Nucleus accumbens (tissue), 56 donors: ENCODE data around the gene MNAT1.
"Not testable (repeated sequence)": the region's sequence is repeated elsewhere in the genome, so short reads cannot be mapped to it uniquely, and the experiment has no call there.

Experiments
- DNase-seq, 56 donors: peaks; one replicate each; lab custom pipeline; 2025; lab: John Stamatoyannopoulos, UW

The MNAT1 gene

DNA sequence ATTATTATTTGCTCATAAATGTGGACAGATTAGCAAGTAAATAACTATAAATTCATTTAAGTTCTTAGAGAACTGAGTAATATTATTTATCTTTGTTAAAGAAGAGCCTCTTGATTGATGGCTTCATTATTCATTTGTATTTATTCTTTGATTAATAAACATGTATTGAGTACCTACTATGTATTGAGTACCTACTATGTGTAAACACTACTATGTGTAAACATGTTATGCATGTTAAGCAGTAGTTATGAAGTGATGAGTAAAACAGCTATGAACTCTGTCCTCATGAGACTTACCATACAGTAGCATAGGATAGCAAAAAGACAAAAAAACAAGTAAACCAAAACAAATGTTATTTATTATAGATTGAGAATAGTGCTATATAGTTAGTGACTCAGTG is 61.9 kb downstream of the MNAT1 start:
- DNase-seq, result no peak

DNA sequence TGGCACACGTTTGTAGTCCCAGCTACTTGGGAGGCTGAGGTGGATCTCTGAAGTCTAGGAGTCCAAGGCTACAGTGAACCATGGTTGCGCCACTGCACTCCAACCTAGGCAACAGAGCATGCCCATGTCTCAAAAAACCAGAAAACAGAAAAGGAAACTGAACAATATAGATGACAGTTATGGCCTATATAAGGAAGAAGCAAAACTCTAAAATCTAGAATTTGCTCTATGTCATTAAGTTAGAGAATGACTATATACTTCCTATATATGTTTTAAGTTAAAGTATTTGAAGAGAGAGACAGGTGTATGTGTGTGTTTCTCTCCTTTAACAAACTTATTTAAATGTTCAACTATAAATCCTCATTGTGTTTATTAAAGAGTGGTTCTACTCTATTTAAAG is 65.8 kb downstream of the MNAT1 start:
- DNase-seq, result no peak

DNA sequence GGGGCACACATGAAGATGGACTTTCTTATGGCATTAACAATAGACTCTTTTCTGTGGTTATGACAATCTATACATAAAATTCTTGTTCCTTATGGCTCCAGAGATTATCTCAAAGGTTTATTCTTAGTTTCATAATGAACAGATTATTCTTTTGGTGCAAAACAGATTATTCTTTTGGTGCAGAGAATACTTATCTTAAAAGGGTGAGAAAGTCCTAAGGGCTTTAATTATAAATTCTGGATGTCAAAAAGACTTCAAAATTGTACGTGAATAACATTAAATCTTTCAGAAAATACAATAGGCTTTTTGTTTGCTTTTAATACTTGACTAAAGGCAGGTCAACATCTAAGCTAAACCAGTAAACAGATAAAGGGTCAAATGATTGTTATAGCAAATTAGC is 69.3 kb downstream of the MNAT1 start:
- DNase-seq, result no peak

DNA sequence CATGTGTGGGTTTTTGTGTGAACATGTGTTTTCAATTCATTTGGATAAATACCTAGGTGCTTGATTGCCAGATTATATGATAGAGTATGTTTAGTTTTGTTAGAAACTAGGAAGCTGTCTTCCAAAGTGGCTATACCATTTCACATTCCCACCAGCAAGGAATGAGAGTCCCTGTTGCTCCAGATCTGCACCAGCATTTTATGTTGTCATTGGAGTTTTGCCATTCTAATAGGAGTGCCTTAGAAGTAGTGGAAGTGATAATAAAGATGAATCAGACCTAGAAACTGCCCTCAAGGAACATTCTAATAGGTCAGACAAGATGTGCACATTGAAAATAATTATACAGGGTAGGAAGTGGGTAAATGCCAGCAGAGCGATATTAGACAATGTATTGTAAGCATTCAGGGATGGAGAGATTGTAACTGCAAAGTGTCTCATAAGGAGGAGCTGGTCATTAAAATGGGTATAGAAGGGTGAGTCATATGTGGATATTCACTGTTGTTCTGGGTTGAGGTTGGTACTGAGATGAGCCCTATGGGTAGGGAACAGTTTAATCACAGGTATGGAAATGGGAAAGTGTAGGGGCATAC is 71.4 kb downstream of the MNAT1 start:
- no peak for DNase-seq

DNA sequence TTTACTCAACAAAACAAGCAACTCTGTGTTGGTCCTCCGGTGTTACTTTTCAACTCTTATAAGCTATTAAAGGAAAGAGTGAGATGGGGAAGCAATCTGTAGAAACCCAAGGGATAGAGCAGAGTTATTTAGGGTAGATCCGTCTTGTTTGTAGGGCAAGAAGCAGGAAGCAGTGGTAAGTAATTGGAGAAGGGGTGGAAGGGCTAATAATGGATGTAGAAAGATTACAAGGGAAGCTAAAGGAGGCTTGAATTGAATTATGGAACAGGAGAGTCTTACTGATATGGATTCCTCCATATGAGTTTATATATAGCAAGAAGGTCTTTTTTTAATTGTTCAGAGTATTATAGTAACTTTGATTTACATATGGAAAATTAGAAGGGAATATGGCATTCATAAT is 72.7 kb downstream of the MNAT1 start:
- DNase-seq, result no peak

DNA sequence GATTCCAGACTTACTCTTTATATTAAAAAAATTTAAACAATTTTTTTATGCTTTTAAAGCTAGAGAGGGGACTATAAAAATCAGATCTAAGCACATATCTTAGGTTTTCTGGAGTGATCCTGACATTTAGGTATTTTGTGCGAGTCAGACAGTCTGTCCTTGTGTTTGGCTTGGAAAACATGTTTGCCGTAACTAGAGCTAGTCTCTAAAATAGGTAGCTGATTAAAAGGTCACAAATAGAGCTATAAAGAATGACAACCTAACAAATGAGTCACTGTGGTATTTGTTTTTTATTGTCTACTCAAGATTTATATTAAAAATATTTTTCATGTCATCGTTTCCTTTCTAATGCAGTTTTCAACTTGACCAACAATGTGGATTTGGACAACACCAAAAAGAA is 73.4 kb downstream of the MNAT1 start:
- DNase-seq, result no peak

DNA sequence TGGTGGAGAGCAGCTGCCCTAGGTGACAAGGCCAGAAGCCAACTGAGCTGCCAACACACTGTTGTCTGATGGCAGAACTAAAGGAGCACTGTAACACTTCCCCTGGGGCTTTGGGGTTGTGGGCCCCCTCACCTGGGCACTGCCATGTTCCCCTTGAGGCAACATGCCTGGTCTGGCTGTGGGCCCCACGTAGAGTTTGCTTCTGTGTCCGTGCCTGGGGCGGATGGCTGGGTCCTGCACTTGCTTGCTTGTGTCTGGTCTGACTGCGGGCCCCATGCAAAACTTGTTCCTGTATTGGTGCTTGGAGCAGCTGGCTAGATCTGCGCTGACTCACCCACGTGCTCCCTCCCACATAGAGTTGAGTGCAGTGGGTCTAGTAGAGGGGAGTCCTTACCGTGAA is 78.4 kb downstream of the MNAT1 start:
- DNase-seq, result no peak

DNA sequence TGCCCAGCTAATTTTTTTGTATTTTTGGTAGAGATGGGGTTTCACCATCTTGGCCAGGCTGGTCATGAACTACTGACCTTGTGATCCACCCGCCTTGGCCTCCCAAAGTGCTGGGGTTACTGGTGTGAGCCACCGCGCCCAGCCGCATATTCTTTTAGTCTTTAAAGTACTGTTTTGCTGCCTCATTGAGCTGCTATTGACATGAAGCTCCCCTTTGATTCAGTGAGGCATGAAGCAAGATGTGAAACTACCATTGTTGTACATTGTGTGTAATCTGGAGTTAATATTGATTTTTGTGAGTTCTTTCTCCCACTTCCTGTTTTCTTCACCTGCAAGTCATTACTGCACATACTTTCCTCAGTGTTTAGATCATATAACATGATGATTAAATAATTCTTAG is 80.8 kb downstream of the MNAT1 start:
- DNase-seq, result no peak

DNA sequence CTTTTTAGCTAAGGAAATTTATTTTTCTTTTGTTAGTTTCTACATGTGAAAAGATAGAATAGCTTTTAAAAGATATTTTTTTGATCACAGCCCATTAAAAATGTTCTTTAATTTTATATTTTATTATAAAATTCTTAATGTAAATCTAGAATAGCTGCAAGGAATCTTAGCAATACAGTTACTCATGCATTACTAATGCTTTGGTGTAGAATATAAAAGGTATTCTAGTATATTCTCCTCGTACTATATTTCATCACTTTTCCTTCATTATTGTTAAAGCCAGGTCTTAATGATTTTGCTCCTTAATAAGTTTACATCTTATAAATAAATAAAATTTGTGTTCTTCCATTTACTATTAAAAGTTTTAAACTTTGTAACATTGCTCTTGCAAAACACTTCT is 82.6 kb downstream of the MNAT1 start:
- no peak for DNase-seq

DNA sequence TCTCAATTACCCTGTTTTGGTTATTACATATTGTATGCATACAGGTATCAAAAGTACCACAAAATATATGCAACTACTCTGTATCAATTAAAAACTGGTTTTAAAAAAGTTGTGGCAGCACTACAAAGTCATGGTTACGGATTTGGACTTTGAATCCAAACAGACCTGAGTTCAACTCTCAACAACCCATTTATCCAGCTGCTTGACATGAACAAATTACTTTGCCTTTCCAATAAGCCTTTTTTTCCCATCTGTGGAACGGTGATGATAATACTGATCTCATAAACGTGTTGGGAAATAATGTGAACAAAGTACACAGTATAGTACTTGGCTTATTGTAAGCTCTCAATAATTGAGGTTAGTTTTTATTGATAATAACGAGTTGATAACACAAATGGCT is 85.0 kb downstream of the MNAT1 start:
- DNase-seq, result no peak

DNA sequence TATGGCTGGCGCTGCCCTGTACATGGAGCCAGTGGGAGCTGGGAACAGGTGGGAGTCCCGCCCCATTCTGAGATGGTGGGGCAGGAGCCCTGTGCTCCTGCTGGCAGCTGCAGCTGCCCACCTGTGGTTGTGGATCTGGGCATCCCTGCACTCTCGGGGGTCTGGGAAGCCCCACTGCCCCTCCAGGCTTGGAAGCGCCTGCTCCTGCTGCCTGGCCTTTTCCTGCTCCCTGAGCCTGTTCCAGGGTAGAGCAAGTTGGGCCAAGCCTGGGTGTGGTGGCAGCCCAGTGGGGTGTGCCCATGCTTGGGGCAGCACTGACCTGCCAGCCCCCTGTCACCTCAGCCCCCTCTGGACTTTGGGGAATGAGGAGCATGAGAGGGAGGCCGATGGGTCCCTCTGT is 104.0 kb downstream of the MNAT1 start:
- DNase-seq, result no peak

DNA sequence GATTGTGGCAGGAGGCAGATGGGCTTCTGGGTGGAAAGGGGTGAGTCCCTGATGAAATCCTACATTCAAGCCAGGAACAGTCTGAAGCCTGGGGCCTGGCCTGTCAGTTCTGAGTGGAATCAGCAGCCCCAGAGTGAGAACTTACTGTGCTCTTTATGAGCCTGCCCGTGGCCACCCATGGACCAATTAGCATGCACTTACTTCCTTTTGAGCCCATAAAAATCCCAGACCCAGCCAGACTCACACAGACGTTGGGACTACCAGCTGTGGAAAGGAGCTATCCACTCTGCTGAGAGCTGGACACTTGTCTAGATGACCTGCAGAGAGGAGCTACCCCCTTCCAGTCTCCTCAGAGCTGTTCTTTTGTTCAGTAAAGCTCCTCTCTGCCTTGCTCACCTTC is 104.5 kb downstream of the MNAT1 start:
- no peak for DNase-seq

DNA sequence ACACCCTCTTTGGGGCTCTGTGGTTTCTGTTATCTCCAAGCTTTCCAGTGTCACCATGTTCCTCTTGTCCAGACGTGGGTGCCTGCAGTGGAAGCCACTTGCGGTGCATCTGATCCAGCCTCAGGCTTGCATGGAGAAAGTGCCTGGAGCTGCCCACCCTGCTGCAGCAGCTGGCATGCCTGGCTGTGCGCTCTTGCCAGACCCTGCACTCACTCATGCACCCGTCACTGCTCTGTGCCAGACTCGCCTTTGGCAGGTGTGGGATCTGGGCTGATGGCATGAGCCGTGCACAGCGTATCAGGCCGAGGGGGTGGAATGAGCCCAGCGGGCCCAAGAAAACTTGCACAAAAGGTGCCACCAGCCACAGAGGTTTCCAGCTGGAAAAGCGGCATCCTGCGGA is 105.1 kb downstream of the MNAT1 start:
- DNase-seq, result no peak

DNA sequence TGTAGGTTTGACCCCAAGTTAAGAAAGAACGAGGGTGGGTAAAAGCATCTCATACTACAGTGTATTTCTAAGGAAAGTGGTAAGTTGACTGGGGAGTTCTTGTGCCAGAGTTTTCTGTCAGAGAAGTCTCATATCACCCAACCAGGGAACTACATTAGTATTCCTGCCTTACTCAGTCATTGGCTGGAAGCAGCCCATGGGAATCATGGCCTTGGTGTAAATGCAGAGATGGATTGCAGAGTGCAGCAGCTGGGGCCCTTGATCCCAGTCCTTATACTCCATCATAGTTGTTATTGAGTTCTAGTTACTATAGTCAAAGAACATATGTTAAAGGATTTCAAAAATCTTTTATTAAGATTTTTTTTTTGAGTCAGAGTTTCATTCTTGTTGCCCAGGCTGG is 105.8 kb downstream of the MNAT1 start:
- DNase-seq, result no peak

DNA sequence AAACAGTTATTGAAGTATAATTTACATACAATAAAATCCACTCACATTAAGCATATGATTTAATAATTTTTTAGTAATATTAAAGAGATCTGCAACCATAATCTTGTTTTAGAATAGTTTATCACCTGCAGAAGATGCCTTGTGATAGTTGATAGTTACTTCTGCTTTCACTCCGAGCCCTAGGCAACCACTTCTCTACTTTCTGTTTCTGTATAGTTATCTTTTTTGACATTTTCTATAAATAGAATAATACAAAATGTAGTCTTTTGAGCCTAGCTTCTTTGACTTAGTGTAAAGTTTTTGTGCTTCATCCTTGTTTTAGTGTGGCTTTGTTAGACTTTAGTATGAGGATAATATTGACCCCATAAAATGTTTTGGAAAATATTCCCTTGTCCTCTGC is 111.0 kb downstream of the MNAT1 start:
- DNase-seq, result no peak

DNA sequence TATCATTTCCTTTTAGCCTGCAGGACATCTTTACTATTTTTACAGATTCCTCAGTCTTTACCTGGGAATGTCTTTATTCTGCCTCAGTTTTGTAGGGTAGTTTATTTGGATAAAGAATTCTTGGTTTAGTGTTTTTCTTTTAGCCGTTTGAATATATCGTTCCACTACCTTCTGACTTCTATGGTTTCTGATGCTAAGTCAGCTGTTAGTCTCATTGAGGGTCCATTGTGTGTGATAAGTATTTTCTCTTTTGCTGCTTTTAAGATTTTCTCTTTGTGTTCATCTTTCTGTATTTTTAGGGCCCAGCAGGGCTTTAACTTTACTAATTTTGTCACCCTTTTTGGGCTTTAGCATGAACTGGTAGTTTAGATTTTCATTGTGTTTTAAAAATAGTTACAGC is 113.5 kb downstream of the MNAT1 start:
- DNase-seq, result no peak

DNA sequence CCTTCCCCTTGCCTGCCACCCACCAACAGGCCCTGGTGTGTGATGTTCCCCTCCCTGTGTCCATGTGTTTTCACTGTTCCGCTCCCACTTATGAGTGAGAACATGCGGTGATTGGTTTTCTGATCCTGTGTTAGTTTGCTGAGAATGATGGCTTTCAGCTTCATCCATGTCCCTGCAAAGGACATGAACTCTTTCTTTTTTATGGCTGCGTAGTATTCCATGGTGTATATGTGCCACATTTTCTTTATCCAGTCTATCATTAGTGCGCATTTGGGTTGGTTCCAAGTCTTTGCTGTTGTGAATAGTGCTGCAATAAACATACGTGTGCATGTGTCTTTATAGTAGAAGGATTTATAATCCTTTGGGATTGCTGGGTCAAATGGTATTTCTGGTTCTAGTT is 117.1 kb downstream of the MNAT1 start:
- DNase-seq, result not testable (repeated sequence)

DNA sequence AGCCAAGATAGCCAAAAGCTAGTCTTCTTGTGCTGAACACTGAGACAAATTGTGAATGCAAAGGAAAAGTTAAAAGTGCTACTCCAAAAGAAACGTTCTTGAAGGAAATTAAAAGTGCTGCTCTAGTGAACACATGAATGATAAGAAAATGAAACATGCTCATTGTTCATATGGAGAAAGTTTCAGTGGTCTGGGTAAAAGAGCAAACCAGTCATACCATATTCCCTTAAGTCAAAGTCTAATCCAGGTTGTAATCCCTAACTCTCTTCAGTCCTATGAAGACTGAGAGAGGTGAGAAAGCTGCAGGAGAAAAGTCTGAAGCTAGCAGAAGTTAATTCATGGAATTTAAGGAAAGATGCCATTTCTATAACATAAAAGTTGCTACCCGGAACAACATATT is 121.5 kb downstream of the MNAT1 start:
- DNase-seq, result no peak

DNA sequence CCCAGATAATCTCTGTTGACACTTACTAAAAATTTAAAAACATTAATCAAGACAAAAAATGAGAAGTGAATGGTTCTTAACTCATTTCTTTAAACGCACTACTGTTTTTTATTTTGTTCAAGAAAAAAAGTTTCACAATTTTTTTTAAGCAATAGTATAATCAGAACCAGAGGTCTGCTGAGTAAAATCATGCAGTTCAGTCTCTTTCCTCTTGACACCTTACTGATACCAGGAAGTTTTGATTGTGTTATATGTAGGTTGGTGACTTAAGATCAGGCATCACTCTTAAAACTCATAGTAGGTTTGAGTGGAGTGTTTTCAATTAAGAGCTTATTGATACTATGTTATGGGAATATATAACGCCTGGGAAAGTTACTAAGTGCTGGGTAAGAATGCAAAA is 125.0 kb downstream of the MNAT1 start:
- DNase-seq, result no peak

DNA sequence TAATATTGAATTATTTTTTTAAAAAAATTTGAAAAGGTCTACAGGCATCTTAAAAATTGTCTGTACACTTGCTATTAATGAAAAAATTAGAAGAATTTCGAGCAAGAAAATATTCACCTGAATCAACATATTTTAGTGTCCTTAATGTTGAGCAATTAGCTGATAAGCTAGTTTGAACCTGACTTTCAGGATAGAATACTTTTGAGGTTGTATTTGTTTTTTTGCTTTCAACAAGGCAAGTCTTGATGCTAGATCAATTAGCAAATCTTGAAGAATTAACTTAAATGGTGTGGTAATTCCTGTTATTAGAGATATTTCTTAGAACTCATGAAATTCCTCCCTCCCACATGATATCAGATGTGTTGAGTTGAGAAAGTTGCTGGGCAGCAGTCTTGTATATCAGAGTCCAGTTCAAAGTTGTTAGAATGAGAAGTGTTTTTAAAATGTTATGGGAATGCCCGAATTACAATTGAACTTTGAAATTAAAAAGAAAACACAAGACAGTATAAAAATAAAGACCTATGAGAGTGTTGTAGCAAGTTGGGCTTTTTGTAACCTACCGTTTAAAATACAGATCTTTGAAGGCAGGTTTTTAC is 127.1 kb downstream of the MNAT1 start:
- no peak for DNase-seq

DNA sequence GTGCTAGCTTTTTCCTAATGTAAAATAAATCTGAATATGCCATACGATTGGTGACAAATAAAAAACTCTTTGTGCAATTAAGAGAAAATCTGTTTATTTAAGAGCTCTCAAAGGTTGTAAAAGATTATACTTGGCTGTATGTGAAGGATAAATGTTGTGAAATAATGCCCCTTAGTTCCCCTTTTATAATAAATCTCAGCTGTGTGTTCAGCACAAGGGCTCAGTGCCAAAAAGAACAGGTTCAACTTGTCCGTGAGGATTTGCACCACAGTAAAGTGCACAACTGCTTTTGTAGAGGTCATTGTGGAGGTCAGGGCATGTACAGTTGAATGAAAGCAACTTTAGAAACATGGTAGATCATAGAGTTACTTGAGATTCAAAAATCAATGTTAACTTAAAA is 127.7 kb downstream of the MNAT1 start:
- DNase-seq, result no peak

DNA sequence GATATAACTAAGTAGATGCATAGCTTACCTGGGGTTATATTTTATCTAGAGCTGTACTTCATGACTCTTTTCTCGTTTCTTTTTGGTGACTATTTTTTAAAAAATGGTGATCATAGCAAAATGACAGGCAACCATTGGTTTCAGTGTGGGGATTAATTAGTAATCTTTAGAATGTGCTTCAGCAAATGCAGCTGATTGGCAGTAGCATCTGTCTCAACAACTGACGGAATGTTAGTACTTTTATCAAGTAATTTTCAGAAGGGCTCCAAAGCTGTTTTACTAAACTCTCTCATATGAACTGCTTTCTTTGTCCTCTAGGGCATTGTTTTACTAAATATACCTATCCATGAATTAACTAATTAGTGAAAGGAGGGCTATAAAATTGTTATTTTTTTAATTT is 128.7 kb downstream of the MNAT1 start:
- no peak for DNase-seq
